GM21717 (cell line): Measurements from ENCODE around the gene GNA14.
"Not testable (repeated sequence)": the region's sequence is repeated elsewhere in the genome, so short reads cannot be mapped to it uniquely, and the experiment has no call there.

ENCODE experiments used
- ATAC-seq: cut with Tn5 transposase; IDR thresholded peaks from one replicate; pipeline ENCODE4 v1.9.1; 2021; ENCODE audit warnings: mild to moderate bottlenecking, moderate library complexity; ENCODE audit not compliant: unreplicated experiment

Gene GNA14

GRCh38 chr9:77421506-77422265, 226.4 kb downstream of the GNA14 start:
- no peak for ATAC-seq

DNA sequence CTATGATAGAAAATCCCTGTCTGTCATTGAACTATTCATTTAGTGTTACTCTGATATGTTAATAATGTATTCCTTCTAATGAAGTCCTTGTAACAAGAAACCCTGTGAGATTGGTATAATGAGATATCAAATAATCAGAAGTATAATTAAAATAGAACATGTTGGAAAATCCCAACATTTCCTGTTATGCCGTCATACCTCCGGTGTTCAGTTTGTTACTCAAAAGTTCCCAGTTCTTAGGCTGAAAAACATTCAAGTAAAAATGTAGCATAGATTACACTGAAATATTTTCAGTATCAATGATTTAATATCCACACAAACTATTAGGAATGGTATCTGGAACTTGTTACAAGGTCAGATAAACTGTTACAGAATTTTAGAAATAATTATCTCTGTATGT, 227.5 kb downstream of the GNA14 start:
- ATAC-seq: no peak

GRCh38 chr9:77418226-77418625, 229.9 kb downstream of the GNA14 start:
- no peak for ATAC-seq

- ATAC-seq: no peak
These were observed 230.6 kb downstream of the GNA14 start for GRCh38 chr9:77417566-77417965.

DNA sequence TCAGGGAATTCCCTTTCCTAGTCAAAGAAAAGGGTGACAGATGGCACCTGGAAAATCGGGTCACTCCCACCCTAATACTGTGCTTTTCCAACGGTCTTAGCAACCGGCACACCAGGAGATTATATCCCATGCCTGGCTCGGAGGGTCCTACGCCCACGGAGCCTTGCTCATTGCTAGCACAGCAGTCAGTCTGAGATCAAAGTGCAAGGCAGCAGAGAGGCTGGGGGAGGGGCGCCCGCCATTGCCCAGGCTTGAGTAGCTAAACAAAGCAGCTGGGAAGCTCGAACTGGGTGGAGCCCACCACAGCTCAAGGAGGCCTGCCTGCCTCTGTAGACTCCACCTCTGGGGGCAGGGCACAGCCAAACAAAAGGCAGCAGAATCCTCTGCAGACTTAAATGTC, 239.6 kb downstream of the GNA14 start:
- ATAC-seq: not testable (repeated sequence)

DNA sequence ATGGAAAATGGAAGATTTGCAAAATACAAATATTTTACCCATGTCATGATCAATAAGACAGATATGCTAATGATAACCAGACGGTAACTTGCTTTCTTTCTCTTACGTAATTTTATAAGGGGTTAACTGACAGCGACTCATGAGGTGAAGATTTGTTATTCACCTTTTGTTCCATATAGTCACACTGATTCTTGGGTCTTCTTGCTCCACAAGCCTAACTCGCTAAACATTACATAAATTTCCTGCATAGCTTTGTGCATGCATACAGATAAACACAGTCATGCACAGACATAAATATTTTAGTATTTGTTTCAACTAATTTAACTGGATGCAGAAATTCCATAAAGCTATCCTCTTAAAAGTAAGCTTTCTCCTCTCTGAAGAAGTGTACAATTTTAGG, 244.9 kb downstream of the GNA14 start:
- no peak for ATAC-seq

- ATAC-seq: no peak
These were observed 245.8 kb downstream of the GNA14 start for GRCh38 chr9:77402286-77402685.

- no peak for ATAC-seq
These were observed 248.2 kb downstream of the GNA14 start for GRCh38 chr9:77399964-77400363.

DNA sequence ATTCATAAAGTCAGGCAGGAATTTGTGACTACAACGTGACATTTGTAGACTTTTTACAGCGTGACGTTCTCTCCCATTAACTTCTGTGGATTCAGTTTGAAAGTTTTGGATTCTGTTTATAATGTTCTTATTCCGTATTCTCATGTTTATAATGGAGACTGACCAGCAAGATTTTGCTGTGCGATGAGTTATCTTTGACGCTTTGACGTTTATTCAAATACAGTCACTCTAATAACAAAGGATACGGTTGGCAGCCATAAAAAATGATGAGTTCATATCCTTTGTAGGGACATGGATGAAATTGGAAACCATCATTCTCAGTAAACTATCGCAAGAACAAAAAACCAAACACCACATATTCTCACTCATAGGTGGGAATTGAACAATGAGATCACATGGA, 249.5 kb downstream of the GNA14 start:
- ATAC-seq: not testable (repeated sequence)

GRCh38 chr9:77392328-77392727, 255.8 kb downstream of the GNA14 start:
- no peak for ATAC-seq

GRCh38 chr9:77391834-77392233, 256.3 kb downstream of the GNA14 start:
- ATAC-seq: no peak

DNA sequence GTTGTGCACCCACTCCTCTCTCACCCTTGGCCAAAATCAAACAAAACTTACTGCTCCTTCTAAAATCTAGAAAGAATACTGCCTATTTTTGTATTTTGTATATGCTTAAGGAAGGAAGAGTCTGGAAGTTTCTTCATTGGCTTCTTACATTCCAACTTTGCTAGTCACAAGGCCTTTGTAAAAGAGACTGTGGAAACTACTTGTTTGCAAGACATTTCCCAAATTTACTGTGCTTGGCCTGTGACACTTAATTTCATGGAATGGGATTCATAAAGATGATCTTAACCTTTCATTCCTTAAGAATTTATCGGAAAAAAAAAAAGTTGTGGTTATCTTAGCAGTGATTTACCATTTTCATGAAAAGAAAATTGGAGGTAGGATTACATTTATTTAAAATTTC, 261.9 kb downstream of the GNA14 start:
- no peak for ATAC-seq

- ATAC-seq: no peak
These were observed 263.7 kb downstream of the GNA14 start for GRCh38 chr9:77384406-77384805.

DNA sequence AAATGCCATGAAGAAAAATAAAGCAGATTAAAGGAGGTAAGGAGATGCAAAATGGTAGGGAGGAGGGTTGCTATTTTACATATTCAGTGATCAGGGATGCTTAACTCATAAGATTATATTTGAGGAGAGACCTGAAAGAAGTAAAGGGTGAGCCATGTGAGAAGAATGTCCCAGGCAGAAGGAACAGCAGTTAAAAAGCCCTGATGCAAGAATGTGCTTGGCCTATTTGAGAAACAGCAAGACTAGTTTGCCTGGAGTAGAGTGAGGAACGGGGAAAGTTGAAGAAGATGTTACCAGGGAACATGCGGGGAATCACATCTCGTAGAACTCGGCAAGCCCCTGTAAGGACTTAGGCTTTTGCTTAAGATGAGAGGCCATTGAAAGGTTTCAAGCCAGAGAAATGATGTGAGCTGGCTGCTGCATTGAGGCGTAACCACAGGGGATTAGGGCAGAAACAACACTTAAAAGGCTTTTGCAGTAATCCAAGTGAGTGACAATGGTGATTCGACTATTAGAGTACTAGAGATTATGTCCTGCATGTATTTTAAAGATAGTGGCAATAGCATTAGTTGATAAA, 272.1 kb downstream of the GNA14 start:
- no peak for ATAC-seq

DNA sequence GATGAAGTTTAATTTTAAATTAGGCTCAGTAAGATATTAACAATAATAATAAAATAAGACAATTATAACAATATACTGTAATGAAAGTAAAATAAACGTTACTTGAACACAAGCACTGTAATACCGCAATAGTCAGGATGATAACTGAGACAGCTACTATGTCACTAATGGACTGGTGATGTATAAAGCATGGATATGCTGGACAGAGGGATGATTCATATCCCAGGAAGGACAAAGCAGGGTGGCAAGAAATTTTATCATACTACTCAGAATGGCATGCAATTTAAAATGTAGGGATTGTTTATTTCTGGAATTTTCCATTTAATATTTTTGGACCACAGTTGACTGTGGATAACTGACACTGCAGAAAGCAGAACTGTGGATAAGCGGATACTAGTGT, 273.9 kb downstream of the GNA14 start:
- no peak for ATAC-seq
